ENCODE results near the gene TLE4.
"Not testable (repeated sequence)": the region's sequence is repeated elsewhere in the genome, so short reads cannot be mapped to it uniquely, and the experiment has no call there.

TLE4 gene

DNA sequence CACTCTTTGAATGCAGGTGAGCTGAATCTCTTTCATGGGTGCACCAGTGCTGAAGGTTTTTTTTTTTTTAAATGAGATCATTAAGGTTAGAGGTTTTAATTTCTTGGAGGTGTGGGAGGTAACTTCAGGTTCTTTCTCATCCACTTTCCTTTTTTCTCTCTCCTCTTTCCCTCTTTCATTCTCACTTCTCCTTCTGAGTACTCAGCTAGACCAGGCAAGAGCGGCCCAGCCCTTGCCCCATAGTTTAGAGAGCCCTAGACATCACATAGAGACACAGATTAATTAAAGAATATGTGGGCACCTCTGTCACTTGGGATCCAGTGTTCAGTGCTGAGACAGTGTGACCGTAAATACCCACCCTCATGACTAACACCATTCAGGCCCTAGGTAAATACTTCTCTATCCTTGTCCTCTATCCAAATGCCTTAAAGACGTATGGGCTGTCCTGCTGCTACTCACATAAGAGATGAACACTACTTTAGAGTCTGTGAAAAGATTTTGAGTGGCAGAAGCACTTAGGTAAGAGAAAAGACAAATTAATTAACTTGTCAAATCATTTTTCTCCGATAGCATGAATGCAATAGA is 174.1 kb downstream of the TLE4 start:
- DNase-seq = no peak

DNA sequence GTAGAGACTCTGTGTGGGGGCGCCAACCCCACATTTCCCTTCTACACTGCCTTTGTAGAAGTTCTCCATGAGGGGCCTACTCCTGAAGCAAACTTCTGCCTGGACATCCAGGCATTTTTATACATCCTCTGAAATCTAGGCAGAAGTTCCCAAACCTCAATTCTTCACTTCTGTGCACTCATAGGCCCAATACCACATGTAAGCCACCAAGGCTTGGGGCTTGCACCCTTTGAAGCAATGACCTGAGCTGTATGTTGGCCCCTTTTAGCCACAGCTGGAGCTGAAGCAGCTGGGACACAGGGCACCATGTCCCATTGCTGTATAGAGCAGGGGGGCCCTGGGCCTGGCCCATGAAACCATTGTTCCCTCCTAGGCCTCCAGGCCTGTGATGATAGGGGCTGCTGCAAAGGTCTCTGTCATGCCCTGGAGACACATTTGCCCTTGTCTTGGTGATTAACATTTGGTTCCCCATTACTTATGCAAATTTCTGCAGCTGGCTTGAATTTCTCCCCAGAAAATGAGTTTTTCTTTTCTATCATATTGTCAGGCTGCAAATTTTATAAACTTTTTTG is 180.2 kb downstream of the TLE4 start:
- not testable (repeated sequence) for DNase-seq

GRCh38 chr9:79756414-79756813 is 184.6 kb downstream of the TLE4 start:
- no peak for DNase-seq

- DNase-seq = no peak
Measured at GRCh38 chr9:79757074-79757473, 185.3 kb downstream of the TLE4 start.

DNA sequence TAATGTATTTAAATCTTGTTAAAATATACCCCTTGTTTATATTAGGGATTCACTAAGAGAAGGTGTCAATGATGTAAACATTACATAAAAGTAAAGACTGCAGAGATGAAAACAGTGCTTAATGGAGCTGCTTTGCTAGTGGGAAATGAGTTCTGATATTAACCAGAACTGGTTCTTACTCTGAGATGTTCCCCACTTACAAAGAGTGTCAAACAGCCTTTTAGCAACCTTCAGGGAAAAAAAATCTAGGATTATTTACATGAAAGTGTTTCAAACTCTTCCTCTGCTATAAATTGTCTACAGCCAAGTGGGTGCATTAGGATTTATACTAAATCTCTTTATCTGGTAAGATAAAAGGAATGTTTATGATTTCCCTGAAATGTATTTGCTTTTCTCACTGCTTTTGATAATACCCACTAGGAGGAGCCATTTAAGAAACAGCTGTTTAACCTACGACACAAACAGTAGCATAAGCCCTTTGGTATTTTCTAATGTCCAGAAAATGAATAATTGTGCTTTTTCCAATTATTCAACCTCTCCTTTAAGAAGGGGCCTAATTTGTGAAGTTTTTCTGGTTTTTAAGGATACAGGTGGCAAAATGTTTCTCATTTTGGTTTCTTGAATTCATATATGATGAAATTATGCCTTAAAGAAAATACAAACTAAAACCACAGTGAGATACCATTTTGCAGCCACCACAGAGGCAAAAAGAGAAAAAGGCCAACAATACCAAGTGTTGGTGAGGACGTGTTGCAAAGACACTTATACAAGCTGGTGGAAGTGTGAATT is 186.3 kb downstream of the TLE4 start:
- no peak for DNase-seq

GRCh38 chr9:79759460-79759859 is 187.7 kb downstream of the TLE4 start:
- DNase-seq = no peak

DNA sequence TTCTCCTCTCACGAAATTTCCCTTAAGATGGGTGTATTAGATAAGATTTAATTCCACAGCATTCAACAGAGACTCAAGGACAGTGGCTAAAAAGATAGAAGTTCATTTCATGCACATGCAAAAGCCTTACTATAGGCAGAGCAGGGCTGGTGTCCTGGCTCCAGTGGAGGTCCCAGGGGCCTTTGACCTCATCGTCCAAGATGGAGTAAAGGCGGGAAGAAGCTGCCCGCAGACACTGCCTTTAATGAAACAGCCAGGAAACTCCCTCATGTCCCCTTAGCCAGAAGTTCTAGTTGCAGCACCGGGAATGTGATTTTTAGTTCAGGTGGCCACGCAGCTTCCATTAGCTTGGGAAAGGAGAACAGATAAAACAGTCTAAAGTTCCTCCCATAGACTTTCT is 190.3 kb downstream of the TLE4 start:
- no peak for DNase-seq

- DNase-seq = no peak
Measured at GRCh38 chr9:79763671-79764285, 192.0 kb downstream of the TLE4 start.

GRCh38 chr9:79764374-79764773 is 192.6 kb downstream of the TLE4 start:
- DNase-seq = no peak

- DNase-seq = no peak
Measured at GRCh38 chr9:79765466-79765865, 193.7 kb downstream of the TLE4 start.

- DNase-seq = no peak
Measured at GRCh38 chr9:79766091-79766490, 194.3 kb downstream of the TLE4 start.

GRCh38 chr9:79768194-79768593 is 196.4 kb downstream of the TLE4 start:
- no peak for DNase-seq

- no peak for DNase-seq
Measured at GRCh38 chr9:79769476-79770275, 197.9 kb downstream of the TLE4 start.

- DNase-seq = no peak
Measured at GRCh38 chr9:79774356-79774755, 202.6 kb downstream of the TLE4 start.
